ENCODE results near the gene SLC28A1.

- TF ChIP-seq CTCF (IDR thresholded peaks at IDR 0.05) (no peak), POLR2A (IDR thresholded peaks at IDR 0.05) (no peak)
These were observed 27.0 kb upstream of the SLC28A1 start for GRCh38 chr15:84857418-84858004.
